Measurements from ENCODE around the gene USP5. TPM values are rescaled to one million over a fixed set of nuclear protein-coding genes. Genes with fewer than 3 reads are reported as not detected.
"Not testable (repeated sequence)": the region's sequence is repeated elsewhere in the genome, so short reads cannot be mapped to it uniquely, and the experiment has no call there.

Gene USP5
- total RNA-seq, 1 donor from 2014 or later, result 113 TPM

- no peak for DNase-seq (ENCODE audit: low read depth)
Observed at GRCh38 chr12:6863586-6864321, 11.8 kb downstream of the USP5 start.

GRCh38 chr12:6865307-6865706, 13.4 kb downstream of the USP5 start:
- not testable (repeated sequence) for DNase-seq (ENCODE audit: low read depth)

- DNase-seq (ENCODE audit: low read depth), result no peak
Observed at GRCh38 chr12:6866163-6866919, 14.4 kb downstream of the USP5 start.

- DNase-seq (ENCODE audit: low read depth), result no peak
Observed at GRCh38 chr12:6866920-6867412, 15.0 kb downstream of the USP5 start.

- peak; percentile 34 for DNase-seq (ENCODE audit: low read depth)
Observed at GRCh38 chr12:6867413-6868210, 15.7 kb downstream of the USP5 start, which contains the start of gene TPI1. TPI1 (plus strand) TSS chr12:6867531; CDS start chr12:6867567, 36 bp downstream.

GRCh38 chr12:6868211-6869048, 16.5 kb downstream of the USP5 start:
- no peak for DNase-seq (ENCODE audit: low read depth)

- DNase-seq (ENCODE audit: low read depth), result peak; percentile 65
Observed at GRCh38 chr12:6869049-6870021, 17.4 kb downstream of the USP5 start.

- not testable (repeated sequence) for DNase-seq (ENCODE audit: low read depth)
Observed at GRCh38 chr12:6870304-6870703, 18.4 kb downstream of the USP5 start.

- peak; percentile 29 for DNase-seq (ENCODE audit: low read depth)
Observed at GRCh38 chr12:6871052-6871957, 19.4 kb downstream of the USP5 start.

GRCh38 chr12:6872073-6873048, 20.4 kb downstream of the USP5 start:
- DNase-seq (ENCODE audit: low read depth), result peak; percentile 39

- DNase-seq (ENCODE audit: low read depth), result peak; percentile 85
Observed at GRCh38 chr12:6873094-6874014, 21.4 kb downstream of the USP5 start, which contains the start of gene SPSB2. SPSB2 (minus strand) TSS chr12:6873303; CDS start chr12:6872901, 402 bp downstream.

GRCh38 chr12:6874015-6874368, 22.0 kb downstream of the USP5 start:
- DNase-seq (ENCODE audit: low read depth), result not testable (repeated sequence)

GRCh38 chr12:6879824-6880223, 27.9 kb downstream of the USP5 start:
- DNase-seq (ENCODE audit: low read depth), result not testable (repeated sequence)

GRCh38 chr12:6883252-6883651, 31.3 kb downstream of the USP5 start:
- no peak for DNase-seq (ENCODE audit: low read depth)

GRCh38 chr12:6883683-6884082, 31.7 kb downstream of the USP5 start:
- DNase-seq (ENCODE audit: low read depth), result no peak

GRCh38 chr12:6884539-6884938, 32.6 kb downstream of the USP5 start:
- DNase-seq (ENCODE audit: low read depth), result no peak
